Naive B cell (primary cell): ENCODE data around the gene HOXB3. TPM values are rescaled to one million over a fixed set of nuclear protein-coding genes. Genes with fewer than 3 reads are reported as not detected.

Source experiments
- ATAC-seq, 2 donors: fragments of 150-1000 bp; cut with Tn5 transposase; 2 replicates each; pipeline ENCODE4 v1.10.0; 2021; ENCODE audit warnings: low read depth in 2 of 2, mild to moderate bottlenecking in 2 of 2, moderate library complexity in 2 of 2
- DNase-seq: peaks from one replicate; pipeline ENCODE4 v3.0.0; 2022
- H3K27ac Mint-ChIP-seq, 6 donors: one replicate each; pipeline ENCODE4 v1.8.0; 2020 to 2022; ENCODE audit warnings: mild to moderate bottlenecking in 6 of 6, mixed read lengths in 6 of 6, moderate library complexity in 5 of 6, inconsistent platforms in 2 of 6
- H3K27me3 Mint-ChIP-seq, 3 donors: one replicate each; pipeline ENCODE4 v1.8.0; 2021 to 2022; ENCODE audit warnings: mixed read lengths in 3 of 3, mild to moderate bottlenecking in 1 of 3
- H3K36me3 Mint-ChIP-seq, 2 donors: one replicate each; pipeline ENCODE4 v1.8.0; 2020 to 2022; ENCODE audit warnings: mixed read lengths in 2 of 2, inconsistent platforms in 1 of 2, mild to moderate bottlenecking in 1 of 2
- H3K4me1 Mint-ChIP-seq, 3 donors: one replicate each; pipeline ENCODE4 v1.8.0; 2020 to 2022; ENCODE audit warnings: mixed read lengths in 3 of 3, inconsistent platforms in 1 of 3, mild to moderate bottlenecking in 1 of 3, moderate library complexity in 1 of 3
- H3K4me3 Mint-ChIP-seq, 8 donors: one replicate each; pipeline ENCODE4 v1.8.0; 2020 to 2022; ENCODE audit warnings: mild to moderate bottlenecking in 8 of 8, mixed read lengths in 8 of 8, moderate library complexity in 8 of 8, inconsistent platforms in 2 of 8
- H3K9me3 Mint-ChIP-seq, 7 donors: one replicate each; pipeline ENCODE4 v1.8.0; 2020 to 2022; ENCODE audit warnings: mixed read lengths in 7 of 7, mild to moderate bottlenecking in 5 of 7, inconsistent platforms in 2 of 7, moderate library complexity in 1 of 7
- polyA plus RNA-seq, 6 donors: library from polyadenylated mRNA; unstranded; fragments of 300-500 nt; fragmentation: Illumina TruSeq; gene quantifications; one replicate each; pipeline ENCODE4 v1.2.3, GENCODE V29; 2021; ENCODE audit warnings: low read depth in 6 of 6

The HOXB3 gene
- polyA plus RNA-seq, 6 donors from 2014 or later, result 0.05 TPM; not detected in 5

DNA sequence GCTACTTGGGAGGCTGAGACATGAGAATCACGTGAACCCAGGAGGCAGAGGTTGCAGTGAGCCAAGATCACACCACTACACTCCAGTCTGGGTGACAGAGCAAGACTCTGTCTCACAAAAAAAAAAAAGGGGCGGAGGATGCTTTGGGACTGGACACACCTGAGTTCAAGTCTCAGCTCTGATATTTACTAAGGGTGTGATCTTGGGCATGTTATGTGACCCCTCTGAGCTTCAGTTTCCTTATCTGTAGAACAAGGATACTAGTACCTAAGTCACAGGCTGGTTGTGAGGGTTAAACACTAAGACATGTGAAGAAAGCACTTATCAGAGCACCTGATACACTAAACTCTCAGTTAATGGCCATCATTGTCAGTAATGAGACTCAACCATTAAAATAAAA is 85.1 kb downstream of the HOXB3 start:
- Mint-ChIP-seq H3K36me3 (no peaks in the 10 kb centered on the region), H3K4me3 (no peak overlapping the region), H3K27me3 (peaks cover 17 to 71% (median 60%) of the 10 kb centered on the region in 3 donors), H3K4me1 (no peaks in the 10 kb centered on the region), H3K9me3 (no peaks in the 10 kb centered on the region), H3K27ac (no peak overlapping the region)
- no peak for DNase-seq
- ATAC-seq, result no peak

DNA sequence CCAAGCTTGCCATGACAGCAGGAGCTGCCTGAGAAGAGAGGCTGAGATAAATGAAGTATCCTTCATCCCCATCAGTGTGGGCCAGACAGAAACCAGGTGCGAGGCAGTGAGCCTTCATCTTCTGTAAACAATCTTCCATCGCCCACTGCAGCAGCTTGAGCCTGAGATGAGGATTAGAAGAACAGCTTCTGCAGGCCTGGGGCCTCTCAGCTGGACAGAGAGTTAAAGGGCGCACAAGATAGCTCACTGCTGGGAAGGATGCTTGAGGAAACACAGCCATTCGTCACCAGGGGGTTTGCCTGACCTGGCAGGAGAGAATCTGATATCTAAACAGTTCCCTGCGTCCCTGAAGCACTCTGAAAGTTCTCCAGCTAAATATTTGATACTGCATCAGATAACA is 86.3 kb downstream of the HOXB3 start:
- ATAC-seq, result no peak
- H3K4me3 Mint-ChIP-seq, result no peak overlapping the region
- no peak for DNase-seq
- no peaks in the 10 kb centered on the region for H3K9me3 Mint-ChIP-seq
- H3K4me1 Mint-ChIP-seq, result no peaks in the 10 kb centered on the region
- H3K27me3 Mint-ChIP-seq, result peaks cover 17 to 62% (median 51%) of the 10 kb centered on the region in 3 donors
- H3K27ac Mint-ChIP-seq, result no peak overlapping the region
- H3K36me3 Mint-ChIP-seq, result no peaks in the 10 kb centered on the region

DNA sequence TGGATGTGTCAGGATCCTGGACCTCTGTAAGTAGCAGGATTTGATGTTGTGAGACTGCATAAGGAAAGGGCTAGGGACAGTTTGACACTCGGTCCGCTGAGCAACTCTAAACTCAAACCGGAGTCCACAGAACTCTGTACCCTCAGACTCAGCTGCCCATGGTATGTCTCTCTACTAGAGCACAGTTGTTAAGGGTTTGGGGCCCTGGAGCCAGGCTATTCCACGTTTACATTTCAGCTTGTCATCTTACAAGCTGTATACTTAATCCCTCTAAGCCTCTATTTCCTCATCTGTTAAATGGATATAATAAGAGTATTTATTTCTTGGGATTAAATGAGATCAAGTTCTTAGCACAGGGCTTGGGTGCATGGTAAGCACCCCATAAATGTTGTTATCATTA is 87.1 kb downstream of the HOXB3 start:
- H3K27me3 Mint-ChIP-seq, result peaks cover 17 to 61% (median 46%) of the 10 kb centered on the region in 3 donors
- DNase-seq, result no peak
- no peaks in the 10 kb centered on the region for H3K4me1 Mint-ChIP-seq
- no peak for ATAC-seq
- no peaks in the 10 kb centered on the region for H3K36me3 Mint-ChIP-seq
- H3K4me3 Mint-ChIP-seq, result no peak overlapping the region
- no peaks in the 10 kb centered on the region for H3K9me3 Mint-ChIP-seq
- H3K27ac Mint-ChIP-seq, result no peak overlapping the region

DNA sequence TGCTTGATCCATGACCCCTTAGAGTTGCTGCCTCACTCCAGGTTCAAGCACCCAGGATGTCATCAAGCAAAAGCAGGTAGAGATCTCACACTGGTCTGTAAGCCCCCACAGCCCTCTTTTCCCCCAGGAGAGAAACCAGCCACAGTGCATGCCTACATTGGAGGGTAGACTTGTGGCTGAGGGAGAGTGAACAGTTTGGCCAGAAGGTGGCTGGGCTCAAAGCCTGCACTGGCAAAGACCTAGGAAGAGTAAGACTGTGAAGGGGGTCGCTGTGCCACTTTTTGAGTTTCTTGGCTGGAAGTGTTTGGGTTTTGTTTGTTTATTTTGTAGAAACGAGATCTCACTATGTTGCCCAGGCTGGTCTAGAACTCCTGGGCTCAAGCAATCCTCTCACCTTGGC is 87.7 kb downstream of the HOXB3 start:
- Mint-ChIP-seq H3K27me3 (peaks cover 21 to 65% (median 52%) of the 10 kb centered on the region in 3 donors), H3K36me3 (no peaks in the 10 kb centered on the region), H3K4me1 (no peaks in the 10 kb centered on the region), H3K4me3 (no peak overlapping the region), H3K9me3 (no peaks in the 10 kb centered on the region), H3K27ac (no peak overlapping the region)
- DNase-seq (no peak), ATAC-seq (no peak)

DNA sequence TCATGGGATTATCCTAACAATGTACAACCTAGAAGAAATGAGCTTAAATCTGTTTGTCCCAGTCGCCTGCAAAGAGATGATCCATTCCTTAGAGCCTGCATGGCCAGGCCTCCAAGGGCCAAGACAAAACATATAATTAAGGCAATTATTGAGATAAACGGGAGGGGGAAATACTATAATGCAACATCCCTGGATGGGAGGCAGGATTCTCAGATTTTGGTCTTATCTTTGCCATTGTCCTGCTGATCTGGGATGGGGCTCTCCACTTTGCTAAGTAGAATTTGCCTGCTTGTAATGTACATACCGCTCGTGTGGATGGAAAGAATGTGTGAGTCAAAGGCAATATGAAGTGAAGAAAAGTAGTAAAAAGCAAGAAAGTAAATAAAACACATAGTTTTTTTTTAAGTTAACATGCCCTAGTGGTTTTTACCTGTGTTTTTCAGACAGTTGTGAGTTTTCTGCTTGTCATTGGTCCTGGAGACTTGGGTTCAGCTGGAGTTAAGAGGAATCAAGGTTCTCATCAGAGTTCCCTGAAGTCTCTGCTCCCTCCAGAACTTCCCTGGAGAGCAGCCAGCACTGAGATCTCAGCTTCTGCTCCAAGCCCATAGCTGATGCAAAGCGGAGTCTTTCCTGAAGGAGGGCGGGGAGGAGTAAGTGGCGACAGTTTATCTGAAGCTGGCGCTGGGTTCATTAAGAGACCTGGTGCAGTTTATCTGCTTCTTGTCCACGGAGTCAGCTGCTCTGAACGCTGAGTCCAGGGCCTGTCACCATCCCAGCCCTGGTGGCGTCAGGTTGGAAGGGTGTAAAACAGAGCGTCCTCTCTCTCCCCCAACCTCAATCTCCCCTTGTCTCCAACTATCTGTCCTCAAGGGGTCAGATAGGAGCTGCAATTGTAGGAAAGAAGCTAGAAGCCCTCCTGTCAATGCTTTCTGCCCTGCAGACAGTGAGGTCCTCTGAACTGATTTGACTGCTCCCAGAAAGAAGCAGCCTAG is 89.3 kb downstream of the HOXB3 start:
- H3K27me3 Mint-ChIP-seq, result peaks cover 25 to 70% (median 59%) of the 10 kb centered on the region in 3 donors
- H3K4me1 Mint-ChIP-seq, result no peaks in the 10 kb centered on the region
- H3K27ac Mint-ChIP-seq, result peak overlapping the region in 1 of 6 donors; percentile 55
- no peak for ATAC-seq
- no peaks in the 10 kb centered on the region for H3K9me3 Mint-ChIP-seq
- no peak overlapping the region for H3K4me3 Mint-ChIP-seq
- no peak for DNase-seq
- no peaks in the 10 kb centered on the region for H3K36me3 Mint-ChIP-seq

DNA sequence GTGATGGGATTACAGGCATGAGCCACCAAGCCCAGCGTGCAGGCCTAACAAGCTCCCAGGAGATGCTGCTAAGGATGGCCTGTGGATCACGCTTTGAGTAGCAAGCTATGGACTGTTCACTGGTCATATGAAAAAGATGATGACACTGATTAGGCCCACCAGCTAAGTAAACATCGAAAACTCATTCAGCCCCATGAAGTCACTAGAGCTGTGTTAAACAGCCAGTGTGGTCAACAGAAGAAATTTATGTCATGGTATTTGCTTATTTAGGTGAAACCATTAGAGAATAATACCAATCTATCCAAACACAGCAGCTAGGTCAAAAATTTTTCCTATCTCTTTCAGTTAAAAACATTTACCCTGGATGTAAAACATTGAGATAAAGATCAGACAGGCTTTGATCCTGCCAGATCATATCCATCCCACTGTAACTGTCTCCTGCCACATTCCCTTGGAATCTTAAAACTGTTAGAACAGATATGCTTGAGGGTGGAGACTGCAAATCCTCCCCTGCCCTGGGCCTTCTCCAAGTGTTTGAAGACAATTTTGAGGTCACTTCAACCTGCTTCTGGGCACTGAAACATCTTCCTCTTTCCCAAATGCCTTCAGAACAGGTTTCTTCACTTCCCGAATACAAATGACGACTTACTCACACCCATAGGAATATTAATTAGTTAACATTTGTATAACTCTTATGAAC is 90.2 kb downstream of the HOXB3 start:
- ATAC-seq, result no peak

DNA sequence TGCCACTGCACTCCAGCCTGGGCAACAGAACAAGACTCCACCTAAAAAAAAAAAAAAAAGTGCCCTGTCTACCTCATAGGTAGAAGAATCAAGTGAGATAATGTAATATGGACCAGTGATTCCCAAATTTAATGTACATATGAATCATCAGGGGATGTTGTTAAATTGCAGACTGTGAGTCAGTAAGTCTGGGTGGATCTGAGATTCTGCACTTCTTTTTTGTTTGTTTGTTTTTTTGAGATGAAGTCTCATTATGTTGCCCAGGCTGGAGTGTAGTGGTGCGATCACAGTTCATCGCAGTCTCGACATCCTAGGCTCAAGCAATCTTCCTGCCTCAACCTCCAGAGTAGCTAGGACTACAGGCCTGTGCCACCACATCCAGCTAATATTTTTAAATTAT is 90.8 kb downstream of the HOXB3 start:
- Mint-ChIP-seq H3K27me3 (peaks cover 32 to 73% (median 69%) of the 10 kb centered on the region in 3 donors), H3K27ac (no peak overlapping the region), H3K9me3 (no peaks in the 10 kb centered on the region), H3K36me3 (no peaks in the 10 kb centered on the region), H3K4me1 (no peaks in the 10 kb centered on the region), H3K4me3 (no peak overlapping the region)
- no peak for ATAC-seq
- no peak for DNase-seq

More for the DNA sequence above, 90.2 kb downstream of the HOXB3 start:
- Mint-ChIP-seq H3K36me3 (no peaks in the 10 kb centered on the region), H3K27me3 (peaks cover 26 to 73% (median 64%) of the 10 kb centered on the region in 3 donors), H3K9me3 (no peaks in the 10 kb centered on the region), H3K4me1 (no peaks in the 10 kb centered on the region), H3K4me3 (no peak overlapping the region), H3K27ac (peak overlapping the region in 1 of 6 donors; percentile 3)
- DNase-seq, result no peak

Other genes with a start within 250 kb of the HOXB3 start
- gene SKAP1, start 160.0 kb downstream of the HOXB3 start, polyA plus RNA-seq, result 100 to 1,000 TPM in 5 of 6 donors, 10 to 100 TPM in 1; 79.3 to 166 (median 140) TPM
- gene HOXB1, start 59.2 kb downstream of the HOXB3 start, polyA plus RNA-seq, result not detected
- 1 to 10 TPM; 2.3 to 9.3 (median 5.5) TPM for gene HOXB2, start 45.1 kb downstream of the HOXB3 start, polyA plus RNA-seq
- under 1 TPM in 2 of 6 donors, not detected in 4; 0.07 to 0.25 TPM for gene HOXB4, start 11.9 kb downstream of the HOXB3 start, polyA plus RNA-seq
- gene HOXB5, start 3.5 kb upstream of the HOXB3 start, polyA plus RNA-seq, result not detected
- gene HOXB6, start 14.7 kb upstream of the HOXB3 start, polyA plus RNA-seq, result not detected
- gene HOXB7, start 20.8 kb upstream of the HOXB3 start, polyA plus RNA-seq, result under 1 TPM in 2 of 6 donors, not detected in 4; 0.24 to 0.58 TPM
- gene HOXB8, start 25.1 kb upstream of the HOXB3 start, polyA plus RNA-seq, result not detected
- gene HOXB9, start 36.1 kb upstream of the HOXB3 start, polyA plus RNA-seq, result not detected
- gene PRAC1, start 132.3 kb upstream of the HOXB3 start, polyA plus RNA-seq, result not detected
- gene PRAC2, start 132.9 kb upstream of the HOXB3 start, polyA plus RNA-seq, result not detected
- not detected for gene HOXB13, start 138.5 kb upstream of the HOXB3 start, polyA plus RNA-seq
- not detected for gene TTLL6, start 227.0 kb upstream of the HOXB3 start, polyA plus RNA-seq
- gene CALCOCO2, start 240.8 kb upstream of the HOXB3 start, polyA plus RNA-seq, result 100 to 1,000 TPM; 147 to 228 (median 187) TPM